ENCODE results near the gene NMRAL1.

DNA sequence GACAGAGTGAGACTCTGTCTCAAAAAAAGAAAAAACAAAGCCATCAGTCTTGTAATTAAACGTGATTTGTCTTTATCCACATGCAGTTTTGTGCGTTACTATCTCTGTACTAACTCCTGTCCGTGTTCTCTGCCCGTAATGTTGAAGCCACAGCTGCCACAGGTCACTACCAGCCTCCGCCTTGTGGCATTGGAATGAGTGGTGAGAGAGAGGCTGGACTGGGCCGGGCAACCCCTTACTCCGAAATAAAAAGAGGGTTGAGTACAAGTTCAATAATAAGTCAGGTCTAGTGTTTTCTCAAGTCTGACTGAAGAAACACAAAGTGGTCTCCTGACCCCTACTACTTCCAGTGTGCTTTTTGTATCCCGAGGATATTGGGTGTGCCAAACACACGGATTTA is 43.4 kb downstream of the NMRAL1 start:
- TF ChIP-seq, protein P1, sequence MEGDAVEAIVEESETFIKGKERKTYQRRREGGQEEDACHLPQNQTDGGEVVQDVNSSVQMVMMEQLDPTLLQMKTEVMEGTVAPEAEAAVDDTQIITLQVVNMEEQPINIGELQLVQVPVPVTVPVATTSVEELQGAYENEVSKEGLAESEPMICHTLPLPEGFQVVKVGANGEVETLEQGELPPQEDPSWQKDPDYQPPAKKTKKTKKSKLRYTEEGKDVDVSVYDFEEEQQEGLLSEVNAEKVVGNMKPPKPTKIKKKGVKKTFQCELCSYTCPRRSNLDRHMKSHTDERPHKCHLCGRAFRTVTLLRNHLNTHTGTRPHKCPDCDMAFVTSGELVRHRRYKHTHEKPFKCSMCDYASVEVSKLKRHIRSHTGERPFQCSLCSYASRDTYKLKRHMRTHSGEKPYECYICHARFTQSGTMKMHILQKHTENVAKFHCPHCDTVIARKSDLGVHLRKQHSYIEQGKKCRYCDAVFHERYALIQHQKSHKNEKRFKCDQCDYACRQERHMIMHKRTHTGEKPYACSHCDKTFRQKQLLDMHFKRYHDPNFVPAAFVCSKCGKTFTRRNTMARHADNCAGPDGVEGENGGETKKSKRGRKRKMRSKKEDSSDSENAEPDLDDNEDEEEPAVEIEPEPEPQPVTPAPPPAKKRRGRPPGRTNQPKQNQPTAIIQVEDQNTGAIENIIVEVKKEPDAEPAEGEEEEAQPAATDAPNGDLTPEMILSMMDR (IDR thresholded peaks at IDR 0.05; ENCODE audit: insufficient read depth, low read depth, low read length), result no peak
- TF ChIP-seq EZH2 (IDR thresholded peaks at IDR 0.05; ENCODE audit: insufficient read depth, low read length), result no peak

Data from astrocyte (in vitro differentiated cells and primary cell).